Ishikawa (cell line): Measurements from ENCODE around the gene MBD3.

ENCODE experiments used
- CEBPB ChIP-seq: IDR thresholded peaks from 2 replicates; pipeline ENCODE4 v1.6.1; 2012
- CREB1 ChIP-seq: IDR thresholded peaks from 2 replicates; pipeline ENCODE4 v1.6.1; 2012; ENCODE audit warnings: low read depth
- EGR1 ChIP-seq: IDR thresholded peaks from 2 replicates; pipeline ENCODE4 v1.6.1; 2012
- EP300 ChIP-seq: IDR thresholded peaks from 2 replicates; pipeline ENCODE4 v1.6.1; 2012; ENCODE audit warnings: borderline replicate concordance
- FOXM1 ChIP-seq: IDR thresholded peaks from 2 replicates; pipeline ENCODE4 v1.6.1; 2012; ENCODE audit warnings: low read depth, borderline replicate concordance
- NFIC ChIP-seq: IDR thresholded peaks from 2 replicates; pipeline ENCODE4 v1.6.1; 2012
- RAD21 ChIP-seq: IDR thresholded peaks from 2 replicates; pipeline ENCODE4 v1.6.1; 2012; ENCODE audit warnings: low read depth
- TAF1 ChIP-seq: IDR thresholded peaks from 2 replicates; pipeline ENCODE4 v1.6.1; 2012; ENCODE audit warnings: low read depth, mild to moderate bottlenecking
- TCF12 ChIP-seq: IDR thresholded peaks from 2 replicates; pipeline ENCODE4 v1.6.1; 2012; ENCODE audit warnings: low read depth
- TEAD4 ChIP-seq: IDR thresholded peaks from 2 replicates; pipeline ENCODE4 v1.6.1; 2012
- YY1 ChIP-seq: IDR thresholded peaks from 2 replicates; pipeline ENCODE4 v1.6.1; 2012; ENCODE audit warnings: low read depth
- ZBTB7A ChIP-seq: IDR thresholded peaks from 2 replicates; pipeline ENCODE4 v1.6.1; 2012; ENCODE audit warnings: low read depth
- TF ChIP-seq, protein P1 (sequence below): IDR thresholded peaks from 2 replicates; pipeline ENCODE4 v1.6.1; 2012
- TF ChIP-seq, protein P2 (sequence below): IDR thresholded peaks from 2 replicates; pipeline ENCODE4 v1.6.1; 2012; ENCODE audit warnings: low read depth, mild to moderate bottlenecking
- TF ChIP-seq, protein P3 (sequence below): IDR thresholded peaks from 2 replicates; pipeline ENCODE4 v1.6.1; 2012

MBD3 gene

DNA sequence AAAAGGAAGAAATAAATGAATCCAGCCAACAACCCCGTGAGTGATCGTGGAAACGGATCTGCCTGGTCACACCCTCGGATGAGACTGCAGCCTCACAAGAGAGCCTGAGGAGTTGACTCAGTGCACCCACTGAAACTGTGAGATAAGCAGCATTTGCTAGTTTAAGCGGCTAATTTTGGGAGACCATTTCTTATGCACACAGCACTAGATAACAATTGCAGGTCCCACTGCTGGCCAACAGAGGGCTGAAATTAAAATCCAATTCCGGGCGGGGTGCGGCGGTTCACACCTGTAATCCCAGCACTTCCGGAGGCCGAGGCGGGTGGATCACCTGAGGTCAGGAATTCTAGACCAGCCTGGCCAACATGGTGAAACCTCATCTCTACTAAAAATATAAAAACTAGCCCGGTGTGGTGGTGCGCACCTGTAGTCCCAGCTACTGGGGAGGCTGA, 9.0 kb upstream of the MBD3 start:
- TF ChIP-seq ZBTB7A = no peak
- no peak for TF ChIP-seq NFIC
- TF ChIP-seq RAD21 = no peak
- TF ChIP-seq TEAD4 = no peak
- no peak for TF ChIP-seq CREB1
- no peak for TF ChIP-seq FOXM1
- TF ChIP-seq EP300 = no peak
- TF ChIP-seq, protein P1, sequence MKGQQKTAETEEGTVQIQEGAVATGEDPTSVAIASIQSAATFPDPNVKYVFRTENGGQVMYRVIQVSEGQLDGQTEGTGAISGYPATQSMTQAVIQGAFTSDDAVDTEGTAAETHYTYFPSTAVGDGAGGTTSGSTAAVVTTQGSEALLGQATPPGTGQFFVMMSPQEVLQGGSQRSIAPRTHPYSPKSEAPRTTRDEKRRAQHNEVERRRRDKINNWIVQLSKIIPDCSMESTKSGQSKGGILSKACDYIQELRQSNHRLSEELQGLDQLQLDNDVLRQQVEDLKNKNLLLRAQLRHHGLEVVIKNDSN = no peak
- TF ChIP-seq, protein P2, sequence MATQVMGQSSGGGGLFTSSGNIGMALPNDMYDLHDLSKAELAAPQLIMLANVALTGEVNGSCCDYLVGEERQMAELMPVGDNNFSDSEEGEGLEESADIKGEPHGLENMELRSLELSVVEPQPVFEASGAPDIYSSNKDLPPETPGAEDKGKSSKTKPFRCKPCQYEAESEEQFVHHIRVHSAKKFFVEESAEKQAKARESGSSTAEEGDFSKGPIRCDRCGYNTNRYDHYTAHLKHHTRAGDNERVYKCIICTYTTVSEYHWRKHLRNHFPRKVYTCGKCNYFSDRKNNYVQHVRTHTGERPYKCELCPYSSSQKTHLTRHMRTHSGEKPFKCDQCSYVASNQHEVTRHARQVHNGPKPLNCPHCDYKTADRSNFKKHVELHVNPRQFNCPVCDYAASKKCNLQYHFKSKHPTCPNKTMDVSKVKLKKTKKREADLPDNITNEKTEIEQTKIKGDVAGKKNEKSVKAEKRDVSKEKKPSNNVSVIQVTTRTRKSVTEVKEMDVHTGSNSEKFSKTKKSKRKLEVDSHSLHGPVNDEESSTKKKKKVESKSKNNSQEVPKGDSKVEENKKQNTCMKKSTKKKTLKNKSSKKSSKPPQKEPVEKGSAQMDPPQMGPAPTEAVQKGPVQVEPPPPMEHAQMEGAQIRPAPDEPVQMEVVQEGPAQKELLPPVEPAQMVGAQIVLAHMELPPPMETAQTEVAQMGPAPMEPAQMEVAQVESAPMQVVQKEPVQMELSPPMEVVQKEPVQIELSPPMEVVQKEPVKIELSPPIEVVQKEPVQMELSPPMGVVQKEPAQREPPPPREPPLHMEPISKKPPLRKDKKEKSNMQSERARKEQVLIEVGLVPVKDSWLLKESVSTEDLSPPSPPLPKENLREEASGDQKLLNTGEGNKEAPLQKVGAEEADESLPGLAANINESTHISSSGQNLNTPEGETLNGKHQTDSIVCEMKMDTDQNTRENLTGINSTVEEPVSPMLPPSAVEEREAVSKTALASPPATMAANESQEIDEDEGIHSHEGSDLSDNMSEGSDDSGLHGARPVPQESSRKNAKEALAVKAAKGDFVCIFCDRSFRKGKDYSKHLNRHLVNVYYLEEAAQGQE = no peak
- no peak for TF ChIP-seq CEBPB
- TF ChIP-seq TCF12 = no peak
- no peak for TF ChIP-seq TAF1

DNA sequence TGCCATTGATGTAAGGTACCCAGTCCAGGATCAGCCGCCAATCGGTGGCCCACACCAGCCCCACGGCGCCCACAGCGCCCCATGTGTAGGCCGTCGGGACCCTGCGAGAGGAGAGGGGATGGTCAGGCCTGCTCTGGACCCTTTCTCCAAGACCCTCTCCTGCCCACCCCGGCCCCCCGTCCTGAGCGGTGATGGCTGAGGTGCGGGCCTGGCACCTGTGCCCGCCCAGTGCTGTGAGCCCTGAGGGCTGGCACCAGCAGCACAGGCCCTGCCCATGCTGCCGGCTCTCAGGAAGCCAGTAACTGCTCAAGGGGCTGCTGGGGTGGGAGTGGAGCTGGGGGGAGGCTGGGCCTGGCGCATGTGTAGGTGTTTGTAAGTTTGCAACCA, 6.8 kb upstream of the MBD3 start:
- TF ChIP-seq, protein P2 = no peak
- TF ChIP-seq NFIC (no peak), CREB1 (no peak)

DNA sequence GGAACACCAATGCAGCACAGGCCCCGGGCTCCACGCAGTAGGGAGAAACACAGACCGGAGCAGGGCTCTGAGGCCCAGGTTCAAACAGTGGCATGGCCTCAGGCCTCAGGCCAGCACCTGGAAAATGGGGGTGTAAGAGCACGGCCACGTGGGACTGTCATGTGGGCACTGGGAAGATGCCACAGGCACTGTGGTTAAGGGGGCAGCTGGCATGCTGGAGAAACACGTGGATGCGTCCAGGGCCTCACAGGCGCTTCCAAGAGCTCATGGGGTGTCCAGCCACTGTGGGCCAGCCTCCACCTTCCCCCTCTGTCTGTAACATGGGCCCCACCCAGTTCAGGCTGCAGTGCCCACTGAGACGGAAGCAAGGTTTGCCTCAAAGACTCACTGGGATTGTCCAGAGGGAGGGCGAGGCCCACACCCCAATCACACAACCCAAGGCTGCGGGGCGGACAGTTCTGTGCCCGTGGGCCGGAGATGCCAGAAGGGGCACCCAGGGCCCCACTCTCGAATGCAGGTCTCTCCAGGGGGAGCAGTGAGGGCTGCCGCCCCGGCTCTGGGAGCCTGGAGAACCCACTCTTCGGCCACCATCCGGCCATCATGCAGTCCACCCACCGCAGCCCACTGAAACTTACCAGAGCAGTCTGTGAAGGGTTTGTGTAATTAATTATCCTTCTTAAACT, 6.3 kb upstream of the MBD3 start:
- TF ChIP-seq, protein P3, sequence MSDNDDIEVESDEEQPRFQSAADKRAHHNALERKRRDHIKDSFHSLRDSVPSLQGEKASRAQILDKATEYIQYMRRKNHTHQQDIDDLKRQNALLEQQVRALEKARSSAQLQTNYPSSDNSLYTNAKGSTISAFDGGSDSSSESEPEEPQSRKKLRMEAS = no peak
- TF ChIP-seq RAD21 (no peak), ZBTB7A (no peak), YY1 (no peak), TAF1 (no peak), CREB1 (no peak), TCF12 (no peak), CEBPB (no peak), EP300 (no peak), TEAD4 (no peak), EGR1 (no peak), NFIC (no peak), FOXM1 (no peak)
- TF ChIP-seq, protein P1 = no peak
- TF ChIP-seq, protein P2 = no peak

DNA sequence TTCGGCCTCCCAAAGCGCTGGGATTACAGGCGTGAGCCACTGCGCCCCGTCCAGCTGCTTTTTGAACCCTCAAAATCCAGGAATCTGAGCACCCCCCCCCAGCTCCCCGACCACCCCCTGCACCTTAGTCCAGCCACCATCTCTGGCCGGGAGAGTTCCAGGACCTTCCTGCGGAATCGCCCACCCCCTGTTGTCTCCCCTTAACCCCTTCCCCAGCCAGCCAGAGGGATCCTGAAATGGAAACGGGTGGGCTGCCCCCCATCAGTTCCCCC, 772 bp upstream of the MBD3 start:
- no peak for TF ChIP-seq FOXM1
- no peak for TF ChIP-seq CREB1
- TF ChIP-seq NFIC = no peak
- TF ChIP-seq, protein P1 = no peak
- TF ChIP-seq EP300 = no peak
- no peak for TF ChIP-seq TCF12
- no peak for TF ChIP-seq CEBPB
- TF ChIP-seq, protein P2 = no peak
- TF ChIP-seq EGR1 = no peak
- no peak for TF ChIP-seq ZBTB7A
